Heart right ventricle (tissue), 16 donors: ENCODE measurements around the gene PDPR. TPM values are rescaled to one million over a fixed set of nuclear protein-coding genes. Genes with fewer than 3 reads are reported as not detected.
A peak's percentile ranks its signal among the peaks of the same experiment; 100 is the strongest.
"Not testable (repeated sequence)": the region's sequence is repeated elsewhere in the genome, so short reads cannot be mapped to it uniquely, and the experiment has no call there.

Experiments
- ATAC-seq, 8 donors: fragments of 200-7000 bp; cut with Tn5 transposase; one replicate each; pipeline ENCODE4 v1.9.1; 2020; ENCODE audit warnings: mild to moderate bottlenecking in 8 of 8, moderate library complexity in 8 of 8, moderate number of reproducible peaks in 1 of 8
- DNase-seq, 2 donors: peaks; one replicate each; pipeline ENCODE4 v3.0.0-alpha.2; 2020
- H3K27ac ChIP-seq, 10 donors: fragments of 200-600 bp; sonication (generic) in 2 of 10; one replicate each; pipeline versions ENCODE4 v1.5.0 to v1.8.0; 2020 to 2022; ENCODE audit warnings: mild to moderate bottlenecking in 3 of 10
- H3K27me3 ChIP-seq, 7 donors: fragments of 200-600 bp; one replicate each; pipeline ENCODE4 v1.8.0; 2021 to 2022; ENCODE audit warnings: mild to moderate bottlenecking in 2 of 7
- H3K36me3 ChIP-seq, 9 donors: fragments of 200-600 bp; sonication (generic) in 1 of 9; one replicate each; pipeline versions ENCODE4 v1.5.0 to v1.8.0; 2020 to 2022; ENCODE audit warnings: mild to moderate bottlenecking in 2 of 9
- H3K4me1 ChIP-seq, 9 donors: fragments of 200-600 bp; sonication (generic) in 1 of 9; one replicate each; pipeline versions ENCODE4 v1.5.0 to v1.8.0; 2020 to 2022; ENCODE audit warnings: mild to moderate bottlenecking in 4 of 9
- H3K4me3 ChIP-seq, 10 donors: fragments of 200-600 bp; sonication (generic) in 2 of 10; one replicate each; pipeline versions ENCODE4 v1.5.0 to v1.8.0; 2020 to 2022; ENCODE audit warnings: mild to moderate bottlenecking in 7 of 10, moderate library complexity in 2 of 10
- H3K9me3 ChIP-seq, 11 donors: fragments of 200-600 bp in 10 of 11; sonication (generic) in 2 of 11; one replicate each; pipeline versions ENCODE4 v1.5.0 to v1.8.0; 2013 to 2022; ENCODE audit warnings: mild to moderate bottlenecking in 2 of 11, control low read depth in 1 of 11, moderate library complexity in 1 of 11
- WGBS, 2 donors: extraction: QIAGEN DNeasy Blood & Tissue Kit; methylation state at CpG; one replicate each; pipeline ENCODE4 v1.1.7; 2013; ENCODE audit warnings: inconsistent platforms in 1 of 2; 5-methylcytosine and 5-hydroxymethylcytosine counted together
- intact Hi-C, 10 donors: fragments of 100-400 bp; cut with DNase I; formaldehyde crosslinking; loops; one replicate each; pipeline versions ENCODE4 v1.11.1 to v1.14.2; 2022
- polyA plus RNA-seq, 2 donors: library from polyadenylated mRNA; stranded (reverse); fragments of 200-250 nt; gene quantifications; one replicate each; pipeline ENCODE4 v1.2.3, GENCODE V29; 2013
- total RNA-seq, 10 donors: library from RNA; stranded (reverse); fragmentation: NEBNext Ultra II Directional in 3 of 10; extraction: Animal tissue kit (Norgen Biotek cat#: 25700) in 3 of 10; gene quantifications; one replicate each; pipeline versions ENCODE4 v1.2.1 to v1.2.4, GENCODE V29; 2021 to 2023
- donor health status: Arrhythmogenic right ventricular cardiomyopathy.
- donor health status: ischemic (EF 13 %, LVEDD 7.1; RV severe dilation, severe dysfunction).
- donor health status: healthy with polysubstance abuse.
- donor health status: DM: no; HTN: yes; CAD: no.
- donor health status: DM: no; HTN: no; CAD: no.
- donor health status: ischemic (EF 25% LVEDD 6.9; RV normal size, moderate dysfunction).
- donor health status: ischemic (EF 25% LVEDD 5.7; RV mildly dilated, moderate dysfunction).
- donor health status: healthy.
- donor health status: DM: yes; HTN: yes; CAD: no.
- donor health status: Ischemic cardiomyopathy.
- donor health status: ischemic (EF 35%, LVEDD 5.7; RV mildly dilated, moderate dysfunction).
- donor health status: nonischemic (EF 11% LVEDD 7.7; RV severe dilation, severe dysfunction).
- donor health status: DM: yes; HTN: yes; CAD: no.
- donor health status: PGD.
- donor health status: ischemic (EF 29% LVEDD 5.4; RV normal size, mild dysfunction).
- donor health status: nonischemic (EF 23%, LVEDD 6.1; RV moderate dilation, normal function).

PDPR gene
- total and polyA plus RNA-seq, 12 donors = 4.4 to 44.5 (median 24.7) TPM

GRCh38 chr16:70088877-70089276, 25.3 kb upstream of the PDPR start:
- ATAC-seq, H3K4me1 ChIP-seq, DNase-seq, H3K4me3 ChIP-seq, H3K27me3 ChIP-seq, intact Hi-C loops, H3K27ac ChIP-seq, H3K36me3 ChIP-seq, H3K9me3 ChIP-seq: not testable (repeated sequence)
- 93% methylated on average over 2 of the region's 4 CpGs; no CpG with 5 or more reads in 1 of the 2 donors for WGBS, 2 donors

GRCh38 chr16:70089289-70089688, 24.8 kb upstream of the PDPR start:
- DNase-seq, H3K9me3 ChIP-seq, H3K4me3 ChIP-seq, intact Hi-C loops, H3K27ac ChIP-seq, H3K4me1 ChIP-seq, H3K36me3 ChIP-seq, H3K27me3 ChIP-seq, ATAC-seq: not testable (repeated sequence)
- 82 to 83% methylated on average over 3 to 4 of the region's 6 CpGs for WGBS, 2 donors

- H3K27ac ChIP-seq, H3K4me3 ChIP-seq, H3K27me3 ChIP-seq, H3K36me3 ChIP-seq, H3K9me3 ChIP-seq, intact Hi-C loops, DNase-seq, ATAC-seq, H3K4me1 ChIP-seq: not testable (repeated sequence)
- WGBS, 2 donors = 51 to 55% methylated on average over 4 of the region's 4 CpGs
Measured at GRCh38 chr16:70091104-70091503, 23.0 kb upstream of the PDPR start.

DNA sequence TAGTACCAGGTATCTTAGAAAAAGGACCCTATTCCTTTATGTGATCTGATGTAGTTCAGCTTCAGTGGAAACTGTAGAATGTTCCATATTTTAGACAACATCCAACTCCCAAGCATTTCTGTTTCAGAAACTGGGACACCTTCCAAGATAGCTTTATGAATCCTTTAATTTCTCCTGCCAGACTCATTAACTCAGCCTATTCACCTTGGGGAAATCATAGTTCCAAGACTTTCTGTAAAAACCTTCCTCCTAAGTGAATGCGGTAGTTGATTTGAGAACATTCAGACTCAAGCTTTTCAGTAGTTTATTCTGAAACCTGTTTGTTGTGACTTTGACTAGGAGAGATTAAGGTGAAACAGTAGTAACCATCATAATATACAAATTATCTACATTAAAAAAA, 20.0 kb upstream of the PDPR start:
- H3K27ac ChIP-seq, ATAC-seq, DNase-seq, H3K36me3 ChIP-seq, intact Hi-C loops, H3K4me1 ChIP-seq, H3K4me3 ChIP-seq, H3K9me3 ChIP-seq, H3K27me3 ChIP-seq: not testable (repeated sequence)
- 56 to 61% methylated on average over 1 of the region's 1 CpG for WGBS, 2 donors

DNA sequence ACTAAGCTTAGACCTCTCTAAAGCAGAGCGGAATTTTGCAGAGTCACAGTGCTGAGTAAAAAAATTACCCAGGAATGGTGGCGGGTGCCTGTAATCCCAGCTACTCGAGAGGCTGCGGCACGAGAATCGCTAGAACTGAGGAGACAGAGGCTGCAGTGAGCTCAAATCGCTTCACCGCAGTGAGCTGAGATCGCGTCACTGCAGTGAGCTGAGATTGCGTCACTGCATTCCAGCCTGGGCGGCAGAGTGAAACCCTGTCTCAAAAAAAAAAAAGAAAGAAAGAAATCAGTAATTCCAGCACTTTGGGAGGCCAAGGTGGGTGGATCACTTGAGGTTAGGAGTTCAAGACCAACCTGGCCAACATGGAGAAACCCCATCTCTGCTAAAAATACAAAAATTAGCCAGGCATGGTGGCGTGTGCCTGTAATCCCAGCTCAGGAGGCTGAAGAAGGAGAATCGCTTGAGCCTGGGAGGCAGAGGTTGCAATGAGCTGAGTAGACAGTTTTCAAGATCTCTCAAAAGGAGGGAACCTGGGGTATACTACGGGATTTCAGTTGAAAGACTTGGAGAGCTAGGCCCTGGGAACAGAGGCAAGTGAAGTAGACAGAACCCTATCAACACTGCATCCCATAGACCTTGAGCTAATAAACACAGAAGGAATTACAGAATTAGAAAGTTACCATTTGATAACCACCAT, 4.4 kb upstream of the PDPR start:
- H3K36me3 ChIP-seq, H3K4me1 ChIP-seq, H3K9me3 ChIP-seq, ATAC-seq, H3K27ac ChIP-seq, DNase-seq, intact Hi-C loops, H3K4me3 ChIP-seq, H3K27me3 ChIP-seq: not testable (repeated sequence)
- WGBS, 2 donors = 90 to 91% methylated on average over 14 to 15 of the region's 15 CpGs

DNA sequence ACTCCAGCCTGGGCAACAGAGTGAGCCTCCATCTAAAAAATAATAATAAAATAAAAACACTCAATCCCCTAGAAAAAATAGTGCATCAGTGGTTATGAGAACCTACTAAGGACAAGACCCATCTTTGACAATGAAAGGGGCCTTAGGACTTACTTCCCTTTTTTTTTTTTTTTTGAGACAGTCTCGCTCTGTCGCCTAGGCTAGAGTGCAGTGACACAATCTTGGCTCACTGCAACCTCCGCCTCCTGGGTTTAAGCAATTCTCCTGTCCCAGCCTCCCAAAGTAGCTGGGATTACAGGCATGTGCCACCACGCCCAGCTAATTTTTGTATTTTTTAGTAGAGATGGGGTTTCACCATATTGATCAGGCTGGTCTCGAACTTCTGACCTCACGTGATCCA, 2.0 kb upstream of the PDPR start:
- intact Hi-C loops, H3K27ac ChIP-seq: not testable (repeated sequence)

GRCh38 chr16:70113599-70113981, 542 bp upstream of the PDPR start:
- H3K4me1 ChIP-seq = peaks cover 2 to 24% (median 5%) of the 10 kb centered on the region in 9 donors
- 0 to 6% methylated on average over 2 of the region's 15 CpGs for whole genome bisulfite sequencing, 2 donors
- intact Hi-C loops, H3K9me3 ChIP-seq, H3K36me3 ChIP-seq, H3K27me3 ChIP-seq, DNase-seq: not testable (repeated sequence)
- ATAC-seq = peak; percentile 34 to 71 (median 52)
- H3K4me3 ChIP-seq = peak overlapping the region; percentile 53 to 92 (median 74)
- peak overlapping the region; percentile 48 to 90 (median 82) for H3K27ac ChIP-seq

More for the DNA sequence above, 2.0 kb upstream of the PDPR start:
- H3K4me1 ChIP-seq = peaks cover 2 to 16% (median 5%) of the 10 kb centered on the region in 9 donors
- not testable (repeated sequence) for DNase-seq, ATAC-seq, H3K27me3 ChIP-seq, H3K4me3 ChIP-seq, H3K9me3 ChIP-seq, H3K36me3 ChIP-seq
- WGBS, 2 donors = 95% methylated on average over 6 of the region's 6 CpGs

- WGBS, 2 donors = 78 to 80% methylated on average over 6 of the region's 6 CpGs
- H3K27me3 ChIP-seq, intact Hi-C loops, H3K4me3 ChIP-seq, H3K9me3 ChIP-seq, H3K27ac ChIP-seq, ATAC-seq, DNase-seq: not testable (repeated sequence)
- Histone ChIP-seq H3K4me1 (peaks cover 2 to 20% (median 5%) of the 10 kb centered on the region in 9 donors), H3K36me3 (peaks cover 2 to 36% (median 6%) of the 10 kb centered on the region in 9 donors)
Measured at GRCh38 chr16:70118354-70118753, 4.2 kb downstream of the PDPR start.

- intact Hi-C loops = not testable (repeated sequence)
- peaks cover 2 to 20% (median 5%) of the 10 kb centered on the region in 9 donors for H3K4me1 ChIP-seq
Measured at GRCh38 chr16:70118776-70119175, 4.6 kb downstream of the PDPR start.

GRCh38 chr16:70120398-70120797, 6.3 kb downstream of the PDPR start:
- DNase-seq, H3K27me3 ChIP-seq, intact Hi-C loops, H3K4me3 ChIP-seq, ATAC-seq, H3K27ac ChIP-seq, H3K9me3 ChIP-seq: not testable (repeated sequence)
- Histone ChIP-seq H3K36me3 (peaks cover 4 to 56% (median 14%) of the 10 kb centered on the region in 9 donors), H3K4me1 (peaks cover 0 to 15% (median 1%) of the 10 kb centered on the region in 9 donors)
- WGBS, 2 donors = 92% methylated on average over 8 of the region's 8 CpGs

More at GRCh38 chr16:70118776-70119175, 4.6 kb downstream of the PDPR start:
- DNase-seq, H3K27me3 ChIP-seq, H3K27ac ChIP-seq, H3K4me3 ChIP-seq, ATAC-seq, H3K9me3 ChIP-seq: not testable (repeated sequence)
- 97 to 100% methylated on average over 3 of the region's 3 CpGs for WGBS, 2 donors
- peaks cover 4 to 40% (median 9%) of the 10 kb centered on the region in 9 donors for H3K36me3 ChIP-seq

DNA sequence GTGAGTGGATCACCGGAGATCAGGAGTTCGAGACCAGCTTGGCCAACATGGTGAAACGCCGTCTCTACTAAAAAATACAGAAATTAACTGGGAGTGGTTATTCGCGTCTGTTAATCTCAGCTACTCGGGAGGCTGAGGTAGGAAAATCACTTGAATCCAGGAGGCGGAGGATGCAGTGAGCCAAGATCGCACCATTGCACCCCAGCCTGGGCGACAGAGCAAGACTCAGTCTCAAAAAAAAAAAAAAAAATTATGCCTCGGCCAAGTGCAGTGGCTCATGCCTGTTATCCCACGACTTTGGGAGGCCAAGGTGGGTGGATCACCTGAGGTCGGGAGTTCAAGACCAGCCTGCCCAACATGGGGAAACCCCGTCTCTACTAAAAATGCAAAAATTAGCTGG, 9.7 kb downstream of the PDPR start:
- ATAC-seq, H3K27me3 ChIP-seq, DNase-seq, intact Hi-C loops, H3K9me3 ChIP-seq, H3K27ac ChIP-seq, H3K4me3 ChIP-seq, H3K4me1 ChIP-seq: not testable (repeated sequence)
- peaks cover 4 to 87% (median 14%) of the 10 kb centered on the region in 9 donors for H3K36me3 ChIP-seq
- 92 to 97% methylated on average over 14 of the region's 14 CpGs for WGBS, 2 donors
